ENCODE results near the gene NFKBIE.

NFKBIE gene

DNA sequence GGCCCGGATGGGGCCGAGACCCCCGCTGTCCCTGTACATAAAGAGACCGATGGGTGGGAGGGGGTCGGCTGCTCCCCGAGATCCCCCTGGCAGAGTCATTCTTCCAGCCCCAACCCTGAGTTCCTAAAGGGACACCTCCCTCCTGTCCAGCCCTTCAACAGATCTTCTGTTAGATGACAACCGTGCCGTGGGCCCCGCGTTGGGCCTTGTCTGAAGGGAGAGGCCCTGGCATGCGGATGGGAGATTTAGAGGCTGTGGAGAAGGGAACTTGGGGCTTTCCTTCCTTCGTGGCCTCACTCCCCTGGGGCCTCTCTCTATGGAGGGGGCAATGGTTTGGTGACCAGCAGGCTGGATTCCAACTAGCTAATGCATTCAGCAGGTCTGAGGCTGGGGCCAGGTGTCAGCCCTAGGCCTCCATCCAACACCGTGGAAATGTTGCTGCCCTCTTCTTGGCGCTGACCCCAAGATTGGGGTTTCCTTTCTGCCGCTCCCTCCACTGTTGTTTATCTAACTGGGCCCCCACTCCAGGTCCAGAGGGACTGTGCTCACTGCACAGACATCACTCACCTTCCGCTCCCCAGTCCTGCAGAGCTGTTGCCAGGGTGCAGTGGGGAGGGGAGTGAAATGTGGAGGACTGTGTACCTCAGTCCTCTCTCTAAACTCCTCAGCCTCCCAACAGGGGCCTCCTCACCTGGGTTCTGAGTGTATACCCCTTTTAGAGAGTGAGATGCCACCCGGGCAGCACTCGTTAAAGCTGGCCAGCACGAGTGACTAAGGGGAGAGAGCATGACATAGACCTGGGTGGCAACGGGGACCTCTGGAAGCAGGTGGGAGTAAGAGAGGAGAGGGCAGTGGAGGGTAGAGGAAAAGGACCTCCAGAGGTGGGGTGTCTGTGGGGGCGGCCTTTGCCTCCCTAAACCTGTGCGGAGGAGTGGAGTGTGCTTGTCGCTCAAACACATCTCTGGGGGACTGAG is 11.6 kb upstream of the NFKBIE start:
- Histone ChIP-seq H3K4me3 (ENCODE audit: low read depth, low read length) (no peak overlapping the region), H3K27me3 (ENCODE audit: control insufficient read depth, insufficient read depth, low read length) (peaks cover 27% of the 10 kb centered on the region)

DNA sequence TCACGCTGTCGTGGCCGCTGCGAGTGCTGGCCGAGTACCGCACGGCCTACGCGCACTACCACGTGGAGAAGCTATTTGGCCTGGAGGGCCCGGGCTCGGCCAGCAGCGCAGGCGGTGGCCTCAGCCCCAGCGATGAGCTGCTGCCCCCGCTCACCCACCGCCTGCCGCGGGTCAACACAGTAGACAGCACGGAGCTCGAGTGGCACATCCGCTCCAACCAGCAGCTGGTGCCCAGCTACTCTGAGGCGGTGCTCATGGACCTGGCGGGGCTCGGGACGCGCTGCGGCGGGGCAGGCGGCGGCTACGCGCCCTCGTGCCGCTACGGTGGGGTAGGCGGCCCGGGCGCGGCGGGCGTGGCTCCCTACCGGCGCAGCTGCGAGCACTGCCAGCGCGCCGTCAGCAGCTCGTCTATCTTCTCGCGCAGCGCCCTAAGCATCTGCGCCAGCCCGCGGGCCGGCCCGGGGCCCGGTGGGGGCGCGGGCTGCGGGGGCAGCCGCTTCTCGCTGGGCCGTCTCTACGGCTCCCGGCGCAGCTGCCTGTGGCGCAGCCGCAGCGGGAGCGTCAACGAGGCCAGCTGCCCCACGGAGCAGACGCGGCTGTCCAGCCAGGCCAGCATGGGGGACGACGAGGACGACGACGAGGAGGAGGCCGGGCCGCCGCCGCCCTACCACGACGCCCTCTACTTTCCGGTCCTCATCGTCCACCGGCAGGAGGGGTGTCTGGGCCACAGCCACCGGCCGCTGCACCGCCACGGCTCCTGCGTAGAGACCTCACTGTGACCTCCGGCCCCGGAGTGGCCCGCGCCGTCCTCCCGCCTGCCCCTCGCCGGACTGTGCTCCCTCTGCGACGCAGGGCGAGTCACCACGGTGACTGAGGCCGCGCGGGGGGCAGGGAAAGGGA is 10.6 kb upstream of the NFKBIE start:
- H3K36me3 ChIP-seq (ENCODE audit: control insufficient read depth, insufficient read depth, low read length), result peaks cover 6% of the 10 kb centered on the region
- peaks cover 4% of the 10 kb centered on the region for H3K4me1 ChIP-seq (ENCODE audit: control insufficient read depth, insufficient read depth, low read length)
- peaks cover 27% of the 10 kb centered on the region for H3K27me3 ChIP-seq (ENCODE audit: control insufficient read depth, insufficient read depth, low read length)
- H3K9me3 ChIP-seq (ENCODE audit: control insufficient read depth, insufficient read depth, low read length), result no peaks in the 10 kb centered on the region
- H3K9ac ChIP-seq (ENCODE audit: low read depth, low read length), result no peak overlapping the region
- peak overlapping the region; percentile 22 for H3K4me3 ChIP-seq (ENCODE audit: low read depth, low read length)

More for the DNA sequence above, 11.6 kb upstream of the NFKBIE start:
- Histone ChIP-seq H3K4me1 (ENCODE audit: control insufficient read depth, insufficient read depth, low read length) (no peaks in the 10 kb centered on the region), H3K9ac (ENCODE audit: low read depth, low read length) (no peak overlapping the region), H3K36me3 (ENCODE audit: control insufficient read depth, insufficient read depth, low read length) (peaks cover 6% of the 10 kb centered on the region), H3K9me3 (ENCODE audit: control insufficient read depth, insufficient read depth, low read length) (no peaks in the 10 kb centered on the region)

DNA sequence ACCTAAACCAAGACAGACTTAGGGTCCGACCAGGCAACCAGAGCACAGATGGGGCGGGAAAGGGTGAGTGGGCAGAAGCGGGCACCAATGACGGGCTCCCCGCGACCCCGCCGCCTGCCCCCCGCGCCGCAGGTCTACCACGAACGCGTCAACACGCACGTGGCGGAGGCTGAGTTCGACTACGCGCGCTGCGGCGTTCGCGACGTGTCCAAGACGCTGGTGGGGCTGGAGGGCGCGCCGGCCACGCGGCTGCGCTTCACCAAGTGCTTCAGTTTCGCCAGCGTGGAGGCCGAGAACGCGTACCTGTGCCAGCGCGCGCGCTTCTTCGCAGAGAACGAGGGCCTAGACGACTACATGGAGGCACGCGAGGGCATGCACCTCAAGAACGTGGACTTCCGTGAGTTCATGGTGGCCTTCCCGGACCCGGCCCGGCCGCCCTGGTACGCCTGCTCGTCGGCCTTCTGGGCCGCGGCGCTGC is 10.0 kb upstream of the NFKBIE start:
- Histone ChIP-seq H3K27me3 (ENCODE audit: control insufficient read depth, insufficient read depth, low read length) (peaks cover 27% of the 10 kb centered on the region), H3K9ac (ENCODE audit: low read depth, low read length) (no peak overlapping the region), H3K9me3 (ENCODE audit: control insufficient read depth, insufficient read depth, low read length) (no peaks in the 10 kb centered on the region), H3K4me3 (ENCODE audit: low read depth, low read length) (peak overlapping the region; percentile 22), H3K36me3 (ENCODE audit: control insufficient read depth, insufficient read depth, low read length) (peaks cover 6% of the 10 kb centered on the region), H3K4me1 (ENCODE audit: control insufficient read depth, insufficient read depth, low read length) (peaks cover 4% of the 10 kb centered on the region)

DNA sequence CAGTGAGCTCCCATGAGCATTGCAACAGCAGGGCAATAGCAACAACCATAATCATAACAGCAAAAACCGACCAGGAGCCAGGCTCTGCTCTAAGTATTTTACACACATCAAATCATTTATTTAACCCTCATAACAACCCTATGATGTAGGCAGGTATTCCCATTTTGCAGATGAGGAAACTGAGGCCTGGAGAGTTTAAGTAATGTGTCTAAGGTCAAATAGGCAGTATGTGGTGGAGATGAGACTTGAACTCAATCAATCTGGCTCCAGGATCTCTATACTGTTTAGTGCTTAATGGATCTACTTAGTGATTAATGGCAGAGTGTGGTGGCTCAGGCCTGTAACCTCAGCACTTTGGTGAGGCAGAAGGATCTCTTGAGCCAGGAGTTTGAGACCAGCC is 8.3 kb upstream of the NFKBIE start:
- peaks cover 15% of the 10 kb centered on the region for H3K4me1 ChIP-seq (ENCODE audit: control insufficient read depth, insufficient read depth, low read length)
- H3K9me3 ChIP-seq (ENCODE audit: control insufficient read depth, insufficient read depth, low read length), result no peaks in the 10 kb centered on the region
- no peak overlapping the region for H3K4me3 ChIP-seq (ENCODE audit: low read depth, low read length)
- H3K36me3 ChIP-seq (ENCODE audit: control insufficient read depth, insufficient read depth, low read length), result peaks cover 6% of the 10 kb centered on the region
- H3K27me3 ChIP-seq (ENCODE audit: control insufficient read depth, insufficient read depth, low read length), result peaks cover 38% of the 10 kb centered on the region
- no peak overlapping the region for H3K9ac ChIP-seq (ENCODE audit: low read depth, low read length)

DNA sequence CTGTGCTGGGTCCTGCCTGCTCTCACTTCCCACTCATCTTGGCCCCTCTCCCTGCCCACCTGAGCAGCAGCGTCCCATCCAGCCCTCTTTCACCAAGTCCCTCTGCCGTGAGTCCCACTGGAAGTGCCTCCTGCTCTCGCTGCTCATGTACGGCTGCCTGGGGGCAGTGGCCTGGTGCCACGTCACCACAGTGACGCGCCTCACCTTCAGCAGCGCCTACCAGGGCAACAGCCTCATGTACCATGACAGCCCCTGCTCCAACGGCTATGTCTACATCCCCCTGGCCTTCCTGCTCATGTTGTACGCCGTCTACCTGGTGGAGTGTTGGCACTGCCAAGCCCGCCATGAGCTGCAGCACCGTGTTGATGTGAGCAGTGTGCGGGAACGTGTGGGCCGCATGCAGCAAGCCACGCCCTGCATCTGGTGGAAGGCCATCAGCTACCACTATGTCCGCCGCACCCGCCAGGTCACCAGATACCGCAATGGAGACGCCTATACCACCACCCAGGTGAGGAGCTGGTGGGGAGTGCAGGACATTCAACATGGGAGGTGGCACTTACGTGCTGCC is 7.7 kb upstream of the NFKBIE start:
- Histone ChIP-seq H3K4me1 (ENCODE audit: control insufficient read depth, insufficient read depth, low read length) (peaks cover 19% of the 10 kb centered on the region), H3K9ac (ENCODE audit: low read depth, low read length) (no peak overlapping the region), H3K27me3 (ENCODE audit: control insufficient read depth, insufficient read depth, low read length) (peaks cover 38% of the 10 kb centered on the region), H3K36me3 (ENCODE audit: control insufficient read depth, insufficient read depth, low read length) (peaks cover 6% of the 10 kb centered on the region), H3K4me3 (ENCODE audit: low read depth, low read length) (no peak overlapping the region), H3K9me3 (ENCODE audit: control insufficient read depth, insufficient read depth, low read length) (no peaks in the 10 kb centered on the region)

DNA sequence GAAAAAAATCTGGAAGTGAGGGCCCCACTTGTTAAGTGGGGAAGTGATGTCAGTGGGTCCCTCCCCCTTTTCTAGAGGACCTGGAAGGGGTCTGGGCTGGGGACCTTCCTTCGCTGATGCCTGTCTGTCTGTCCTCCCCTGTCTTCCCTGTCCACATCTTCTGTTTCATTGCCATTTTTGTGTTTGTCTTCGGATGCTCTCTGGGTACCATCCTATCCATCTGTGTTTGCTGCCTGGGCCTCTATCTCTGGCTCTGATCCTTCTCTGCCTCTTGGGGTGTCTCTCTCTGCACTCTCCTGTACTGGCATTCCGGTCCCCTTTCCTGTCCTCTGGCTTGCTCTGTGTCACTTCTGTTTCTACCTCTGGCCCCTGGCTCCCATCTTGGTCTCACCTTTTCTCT is 7.2 kb upstream of the NFKBIE start:
- no peak overlapping the region for H3K9ac ChIP-seq (ENCODE audit: low read depth, low read length)

DNA sequence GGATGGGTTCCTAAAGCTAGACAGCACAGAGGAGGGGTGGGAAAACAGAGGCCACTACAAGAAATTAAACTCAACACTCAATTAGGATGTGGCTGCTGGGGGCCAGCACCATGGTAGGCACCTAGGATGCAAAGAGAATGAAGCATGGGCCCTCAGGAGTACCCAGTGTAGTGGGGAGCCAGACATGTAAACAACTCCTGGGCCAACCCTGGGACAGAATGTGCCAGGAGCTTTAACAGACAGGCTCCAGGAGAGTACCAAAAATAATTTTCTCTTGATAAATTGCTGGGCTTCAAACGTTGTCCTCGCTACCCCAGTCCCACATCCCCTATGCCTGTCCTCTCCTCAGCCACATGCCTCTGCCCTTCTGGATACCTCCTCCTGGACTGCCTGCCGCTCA is 6.6 kb upstream of the NFKBIE start:
- Histone ChIP-seq H3K27me3 (ENCODE audit: control insufficient read depth, insufficient read depth, low read length) (peaks cover 27% of the 10 kb centered on the region), H3K4me3 (ENCODE audit: low read depth, low read length) (no peak overlapping the region), H3K4me1 (ENCODE audit: control insufficient read depth, insufficient read depth, low read length) (peaks cover 19% of the 10 kb centered on the region), H3K9me3 (ENCODE audit: control insufficient read depth, insufficient read depth, low read length) (no peaks in the 10 kb centered on the region), H3K9ac (ENCODE audit: low read depth, low read length) (no peak overlapping the region), H3K36me3 (ENCODE audit: control insufficient read depth, insufficient read depth, low read length) (peaks cover 6% of the 10 kb centered on the region)

More for the DNA sequence above, 7.2 kb upstream of the NFKBIE start:
- no peaks in the 10 kb centered on the region for H3K9me3 ChIP-seq (ENCODE audit: control insufficient read depth, insufficient read depth, low read length)
- H3K36me3 ChIP-seq (ENCODE audit: control insufficient read depth, insufficient read depth, low read length), result peaks cover 6% of the 10 kb centered on the region
- H3K4me1 ChIP-seq (ENCODE audit: control insufficient read depth, insufficient read depth, low read length), result peaks cover 19% of the 10 kb centered on the region
- peaks cover 32% of the 10 kb centered on the region for H3K27me3 ChIP-seq (ENCODE audit: control insufficient read depth, insufficient read depth, low read length)
- H3K4me3 ChIP-seq (ENCODE audit: low read depth, low read length), result no peak overlapping the region

DNA sequence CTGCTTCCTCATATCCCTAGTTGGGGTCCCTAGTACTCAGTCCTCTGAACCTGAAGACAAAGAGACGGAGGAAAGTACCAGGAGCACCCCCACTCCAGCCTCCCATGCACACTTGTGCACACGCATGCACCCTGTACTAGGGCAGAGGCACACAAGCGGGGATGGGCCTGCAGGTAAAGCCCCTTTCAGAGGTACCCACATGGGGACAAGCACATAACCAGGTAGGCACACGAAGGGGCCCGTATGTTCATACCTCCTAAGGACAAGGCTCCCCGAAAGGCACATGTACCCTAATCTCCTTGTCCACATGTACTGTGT is 6.0 kb upstream of the NFKBIE start:
- Histone ChIP-seq H3K4me3 (ENCODE audit: low read depth, low read length) (peak overlapping the region; percentile 54), H3K9ac (ENCODE audit: low read depth, low read length) (no peak overlapping the region), H3K27me3 (ENCODE audit: control insufficient read depth, insufficient read depth, low read length) (peaks cover 25% of the 10 kb centered on the region), H3K36me3 (ENCODE audit: control insufficient read depth, insufficient read depth, low read length) (peaks cover 6% of the 10 kb centered on the region), H3K9me3 (ENCODE audit: control insufficient read depth, insufficient read depth, low read length) (no peaks in the 10 kb centered on the region), H3K4me1 (ENCODE audit: control insufficient read depth, insufficient read depth, low read length) (peaks cover 19% of the 10 kb centered on the region)

DNA sequence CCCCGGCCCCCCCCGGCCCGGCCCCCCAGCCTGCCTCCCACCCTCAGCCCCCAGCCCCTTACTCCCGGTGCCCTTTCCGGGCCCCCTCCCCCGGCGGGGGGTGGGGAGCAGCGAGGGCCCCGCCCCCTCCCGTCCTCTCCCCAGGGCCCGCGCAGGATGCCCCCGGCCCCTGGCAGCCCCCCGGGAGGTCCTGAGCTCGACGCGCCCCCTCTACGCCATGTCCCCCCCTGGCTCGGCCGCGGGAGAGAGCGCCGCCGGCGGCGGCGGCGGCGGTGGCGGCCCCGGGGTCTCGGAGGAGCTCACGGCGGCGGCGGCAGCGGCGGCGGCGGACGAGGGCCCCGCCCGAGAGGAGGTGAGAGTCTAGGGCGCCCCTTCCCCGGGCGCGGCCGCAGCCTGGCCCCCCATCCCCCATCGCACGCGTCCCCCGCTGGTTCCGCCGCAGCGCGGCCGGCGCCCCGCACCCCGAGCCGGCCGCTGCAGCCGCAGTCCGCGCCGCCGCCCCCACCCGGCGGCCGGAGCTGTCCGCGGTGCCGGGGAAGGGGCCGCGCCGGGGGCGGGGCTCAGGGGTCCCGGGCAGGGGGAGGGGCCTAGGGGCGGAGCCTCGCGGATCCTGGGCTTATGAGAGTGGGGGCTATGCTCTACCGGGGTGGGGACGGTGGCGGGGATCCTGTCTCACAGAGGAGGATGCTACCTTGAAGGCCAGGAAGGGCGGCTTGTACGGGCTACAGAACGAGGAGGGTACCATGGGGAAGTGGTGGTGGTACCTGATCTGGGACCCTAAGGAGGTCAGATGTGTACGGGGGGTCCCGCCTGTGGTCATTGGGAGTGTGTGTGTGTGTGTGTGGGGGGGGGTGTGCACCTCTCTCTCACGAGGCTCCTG is 5.4 kb upstream of the NFKBIE start:
- peaks cover 19% of the 10 kb centered on the region for H3K4me1 ChIP-seq (ENCODE audit: control insufficient read depth, insufficient read depth, low read length)
- peaks cover 29% of the 10 kb centered on the region for H3K27me3 ChIP-seq (ENCODE audit: control insufficient read depth, insufficient read depth, low read length)
- no peaks in the 10 kb centered on the region for H3K9me3 ChIP-seq (ENCODE audit: control insufficient read depth, insufficient read depth, low read length)
- peak overlapping the region; percentile 54 for H3K4me3 ChIP-seq (ENCODE audit: low read depth, low read length)
- H3K36me3 ChIP-seq (ENCODE audit: control insufficient read depth, insufficient read depth, low read length), result peaks cover 6% of the 10 kb centered on the region
- no peak overlapping the region for H3K9ac ChIP-seq (ENCODE audit: low read depth, low read length)

DNA sequence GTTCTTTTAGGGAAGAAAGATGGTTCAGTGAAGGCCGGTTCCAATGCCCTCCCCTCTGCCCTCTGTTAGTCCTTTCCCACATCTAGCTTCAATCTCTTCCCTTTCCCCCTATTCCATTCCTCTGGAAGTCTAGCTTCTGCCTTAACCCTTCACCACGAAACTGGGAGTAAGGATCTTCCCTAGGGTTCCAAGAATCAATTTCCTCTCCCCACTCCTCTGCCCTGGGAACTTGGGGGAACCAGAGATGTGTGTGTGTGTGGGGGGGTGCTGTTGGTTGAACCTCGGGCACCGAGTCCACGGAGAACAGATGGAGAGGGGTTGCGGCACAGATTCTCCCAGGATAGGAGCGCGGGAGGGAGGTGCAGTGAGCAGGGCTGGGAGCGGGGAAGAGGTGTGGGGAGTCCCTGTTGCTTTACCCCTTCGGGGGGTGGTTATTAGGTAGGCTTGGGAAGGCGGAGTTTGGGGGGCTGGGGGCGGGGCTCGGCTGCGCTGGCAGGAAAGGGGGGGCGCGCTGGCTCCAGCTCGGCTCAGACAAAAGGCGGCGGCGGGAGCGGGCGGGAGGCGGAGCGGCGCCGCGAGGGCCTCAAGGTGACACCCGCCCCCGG is 4.7 kb upstream of the NFKBIE start, which contains the start of gene TMEM151B:
Gene TMEM151B (plus strand): TSS at position 530 of the 605 bp plus-strand sequence. CDS start 293 bp downstream, outside the sequence.
- peaks cover 24% of the 10 kb centered on the region for H3K27me3 ChIP-seq (ENCODE audit: control insufficient read depth, insufficient read depth, low read length)
- peak within 1 kb of the TSS; percentile 63 for H3K4me3 ChIP-seq (ENCODE audit: low read depth, low read length)
- no peaks in the 10 kb centered on the region for H3K9me3 ChIP-seq (ENCODE audit: control insufficient read depth, insufficient read depth, low read length)
- no peak within 1 kb of the TSS for H3K9ac ChIP-seq (ENCODE audit: low read depth, low read length)
- H3K36me3 ChIP-seq (ENCODE audit: control insufficient read depth, insufficient read depth, low read length), result peaks cover 6% of the 10 kb centered on the region
- H3K4me1 ChIP-seq (ENCODE audit: control insufficient read depth, insufficient read depth, low read length), result peaks cover 19% of the 10 kb centered on the region

Measured in iPS-15b (cell line).